NCI-H748 (cell line): Measurements from ENCODE around the gene CDYL.

ENCODE experiments used
- DNase-seq: peaks from one replicate; lab custom pipeline; 2025; ENCODE audit not compliant: unreplicated experiment; lab: John Stamatoyannopoulos, UW

The CDYL gene, protein sequence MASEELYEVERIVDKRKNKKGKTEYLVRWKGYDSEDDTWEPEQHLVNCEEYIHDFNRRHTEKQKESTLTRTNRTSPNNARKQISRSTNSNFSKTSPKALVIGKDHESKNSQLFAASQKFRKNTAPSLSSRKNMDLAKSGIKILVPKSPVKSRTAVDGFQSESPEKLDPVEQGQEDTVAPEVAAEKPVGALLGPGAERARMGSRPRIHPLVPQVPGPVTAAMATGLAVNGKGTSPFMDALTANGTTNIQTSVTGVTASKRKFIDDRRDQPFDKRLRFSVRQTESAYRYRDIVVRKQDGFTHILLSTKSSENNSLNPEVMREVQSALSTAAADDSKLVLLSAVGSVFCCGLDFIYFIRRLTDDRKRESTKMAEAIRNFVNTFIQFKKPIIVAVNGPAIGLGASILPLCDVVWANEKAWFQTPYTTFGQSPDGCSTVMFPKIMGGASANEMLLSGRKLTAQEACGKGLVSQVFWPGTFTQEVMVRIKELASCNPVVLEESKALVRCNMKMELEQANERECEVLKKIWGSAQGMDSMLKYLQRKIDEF

GRCh38 chr6:4776131-4776492 is at the start of gene CDYL:
Gene CDYL, plus strand, starts transcription at chr6:4776404. Its CDS starts 380 bp downstream, at chr6:4776784.
- DNase-seq: peak; percentile 90

- DNase-seq: no peak
Observed at GRCh38 chr6:4726645-4727044, 49.6 kb upstream of the CDYL start.

DNA sequence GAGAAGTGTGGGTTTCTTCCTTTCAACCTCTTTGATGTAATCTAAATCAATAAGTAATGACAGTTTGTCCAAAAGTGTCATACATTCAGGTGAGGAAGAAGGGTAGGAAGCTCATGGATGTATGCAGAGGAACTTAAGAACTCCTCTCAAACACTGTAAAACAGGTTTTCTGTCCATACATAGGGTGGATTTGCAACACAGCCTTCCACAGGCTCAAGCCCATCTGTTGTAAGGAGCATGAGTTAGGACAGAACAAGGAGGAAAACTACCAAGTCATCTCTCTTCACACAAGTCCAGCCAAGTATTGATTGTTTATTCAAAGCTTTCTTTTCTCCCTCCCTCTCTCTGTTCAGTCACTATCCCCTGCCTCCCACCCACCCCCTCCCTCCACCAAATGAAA is 49.0 kb upstream of the CDYL start:
- no peak for DNase-seq

GRCh38 chr6:4727671-4728435 is 48.4 kb upstream of the CDYL start:
- DNase-seq: no peak

DNA sequence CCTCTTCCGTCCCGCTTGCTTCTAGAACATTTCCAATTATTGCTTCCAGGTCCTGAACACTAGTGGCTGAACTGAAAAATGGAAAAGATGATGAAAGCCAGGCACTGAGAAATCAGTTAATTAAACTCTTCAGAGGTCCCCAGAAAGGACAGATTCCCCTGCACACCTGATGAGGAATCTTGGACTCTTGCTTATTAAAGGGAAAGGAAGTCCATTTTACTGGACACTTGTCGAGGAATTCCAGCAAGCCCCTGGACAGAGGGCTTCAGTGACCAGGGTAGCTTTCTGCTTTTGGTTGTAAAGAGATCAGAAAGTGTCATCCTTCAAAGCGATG is 47.8 kb upstream of the CDYL start:
- no peak for DNase-seq

DNA sequence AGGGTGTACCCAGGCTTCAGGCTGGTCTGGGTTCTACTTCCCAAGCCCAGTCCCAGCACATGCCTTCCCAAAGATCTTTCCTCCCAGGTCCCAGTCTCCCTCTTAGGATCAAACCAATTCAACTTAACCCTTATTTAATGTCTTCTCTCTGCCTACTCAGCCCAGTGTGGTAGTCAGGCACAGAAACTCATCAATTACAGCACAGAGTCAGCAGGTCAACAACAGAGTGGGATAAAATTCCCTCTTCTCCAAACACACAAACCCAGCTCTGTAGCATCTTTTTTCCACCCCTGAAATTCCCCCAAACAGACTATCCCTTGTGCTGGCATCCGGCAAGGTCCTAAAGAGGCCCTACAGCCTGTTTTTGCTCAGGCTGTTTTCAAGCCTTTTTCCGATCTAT is 47.3 kb upstream of the CDYL start:
- no peak for DNase-seq

DNA sequence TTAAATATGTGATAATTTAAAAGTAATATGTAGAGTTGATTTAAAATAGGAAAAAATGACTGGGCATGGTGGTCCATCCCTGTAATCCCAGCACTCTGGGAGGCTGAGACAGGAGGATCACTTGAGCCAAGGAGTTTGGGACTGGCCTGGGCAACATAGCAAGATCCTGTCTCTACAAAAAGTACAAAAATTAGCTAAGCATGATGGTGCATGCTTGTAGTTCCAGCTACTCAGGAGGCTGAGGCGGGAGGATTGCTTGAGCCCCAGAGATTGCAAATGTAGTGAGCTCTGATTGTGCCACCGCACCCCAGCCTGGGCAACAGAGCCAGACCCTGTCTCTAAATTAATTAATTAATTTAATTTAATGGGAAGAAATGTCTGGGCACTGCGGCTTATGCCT is 44.2 kb upstream of the CDYL start:
- DNase-seq: no peak

GRCh38 chr6:4732691-4733315 is 43.4 kb upstream of the CDYL start:
- DNase-seq: no peak

DNA sequence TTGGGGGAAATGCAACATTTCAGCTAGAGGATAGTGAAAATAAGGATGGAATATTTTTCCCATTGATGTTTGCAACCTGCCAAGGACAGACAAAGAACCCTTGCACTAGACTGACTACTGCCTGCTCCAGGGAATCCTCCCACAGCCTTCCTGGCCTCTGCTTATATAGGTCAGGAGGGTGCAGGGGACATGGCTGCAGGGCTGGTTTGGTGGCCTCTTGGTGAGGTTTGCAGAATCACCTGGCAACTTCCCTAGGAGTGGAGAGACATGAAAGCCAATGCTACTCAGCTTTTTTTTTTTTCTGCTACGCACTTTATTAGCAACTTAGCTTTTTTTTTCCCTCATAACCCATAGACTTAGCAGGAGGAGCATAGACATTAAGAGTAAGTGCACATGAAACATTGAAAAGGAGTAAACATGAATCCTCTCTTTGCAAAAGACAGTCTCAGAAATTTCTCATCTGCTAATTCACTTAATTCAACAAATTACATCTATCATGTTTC is 39.8 kb upstream of the CDYL start:
- DNase-seq: no peak

DNA sequence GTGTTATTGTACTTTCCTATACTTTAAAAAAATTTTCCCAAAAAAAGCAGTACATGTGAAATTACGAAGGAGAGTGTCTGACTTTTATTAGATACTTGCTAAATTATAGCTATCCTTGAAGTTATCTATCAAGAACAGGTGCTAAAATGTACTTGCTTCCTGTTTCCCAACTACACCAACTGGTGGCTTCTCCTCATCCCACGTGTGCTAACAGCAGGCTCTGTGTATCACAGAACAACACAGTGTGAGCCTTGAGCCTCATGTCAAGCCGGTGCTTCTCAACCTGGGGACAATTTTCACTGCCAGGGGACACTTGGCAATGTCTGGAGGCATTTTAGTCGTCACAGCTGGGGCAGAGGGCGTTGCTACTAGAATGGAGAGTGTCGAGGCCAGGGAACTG is 36.2 kb upstream of the CDYL start:
- no peak for DNase-seq

DNA sequence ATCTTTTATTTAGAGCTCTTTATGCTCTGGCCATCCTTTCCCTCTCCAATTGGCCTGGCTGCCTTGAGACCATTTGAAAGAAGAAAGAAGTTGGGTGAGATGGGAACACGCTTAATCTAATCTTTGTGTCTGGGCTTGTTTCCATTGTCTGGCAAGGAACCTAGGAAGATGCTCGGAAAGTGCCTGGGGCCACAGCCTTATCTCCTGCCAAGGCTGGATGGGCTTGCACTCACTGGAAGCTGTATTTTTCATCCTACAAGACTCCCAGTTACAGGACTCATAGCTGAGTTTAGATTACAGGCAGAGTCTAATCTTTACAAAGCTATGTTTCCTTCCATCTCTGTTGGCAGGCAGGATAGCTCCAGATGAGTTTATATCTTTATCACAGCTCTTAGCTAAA is 33.1 kb upstream of the CDYL start:
- no peak for DNase-seq

GRCh38 chr6:4743926-4744325 is 32.3 kb upstream of the CDYL start:
- DNase-seq: no peak

DNA sequence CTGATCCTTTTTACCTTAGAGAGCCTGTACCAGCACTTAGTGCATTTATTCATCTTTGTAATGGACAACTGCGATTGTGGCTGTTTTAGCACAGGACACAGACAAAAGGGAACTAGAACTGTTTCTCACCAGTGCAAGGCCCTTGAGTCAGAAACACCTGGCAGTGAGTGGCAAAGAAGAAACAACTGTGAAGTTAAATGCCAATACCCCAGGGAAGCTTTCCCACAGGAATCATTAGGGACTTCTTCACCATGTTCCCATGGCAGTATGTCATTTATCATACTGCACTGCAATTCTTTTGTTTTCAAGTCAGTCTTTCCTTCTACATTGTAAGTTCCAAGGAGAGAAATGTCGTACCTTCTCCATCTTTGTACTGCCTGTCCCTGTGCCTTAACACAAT is 28.6 kb upstream of the CDYL start:
- no peak for DNase-seq

DNA sequence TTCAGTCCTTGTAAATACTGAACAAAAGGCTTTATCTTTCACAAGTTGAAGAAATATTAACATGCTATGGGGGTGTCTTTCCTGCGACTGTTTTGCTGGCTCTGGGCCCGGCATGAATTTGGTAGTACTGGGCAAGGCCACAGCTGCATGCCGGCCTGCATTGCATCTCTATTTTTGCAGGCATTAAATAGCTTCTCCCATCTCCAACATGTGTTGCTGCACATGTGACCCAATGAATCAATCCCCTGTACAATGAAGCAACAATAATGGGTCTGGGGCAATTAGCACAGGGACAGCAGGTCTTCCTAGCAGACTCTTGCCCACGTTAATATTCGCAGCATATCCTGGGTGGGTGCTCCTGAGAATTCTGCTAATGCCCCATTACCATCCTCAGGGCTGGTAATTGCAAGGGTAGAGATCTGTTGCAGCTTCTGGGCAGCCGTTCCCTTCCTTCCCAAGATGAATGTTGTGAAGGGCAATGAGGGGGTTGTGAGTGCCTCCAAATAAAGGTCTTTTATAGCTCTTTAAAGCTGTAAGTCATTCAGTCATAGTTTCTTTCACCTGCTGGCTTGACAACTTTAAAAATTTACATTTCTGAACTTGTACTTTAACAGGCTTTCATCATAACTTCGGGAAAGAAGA is 24.3 kb upstream of the CDYL start:
- no peak for DNase-seq

DNA sequence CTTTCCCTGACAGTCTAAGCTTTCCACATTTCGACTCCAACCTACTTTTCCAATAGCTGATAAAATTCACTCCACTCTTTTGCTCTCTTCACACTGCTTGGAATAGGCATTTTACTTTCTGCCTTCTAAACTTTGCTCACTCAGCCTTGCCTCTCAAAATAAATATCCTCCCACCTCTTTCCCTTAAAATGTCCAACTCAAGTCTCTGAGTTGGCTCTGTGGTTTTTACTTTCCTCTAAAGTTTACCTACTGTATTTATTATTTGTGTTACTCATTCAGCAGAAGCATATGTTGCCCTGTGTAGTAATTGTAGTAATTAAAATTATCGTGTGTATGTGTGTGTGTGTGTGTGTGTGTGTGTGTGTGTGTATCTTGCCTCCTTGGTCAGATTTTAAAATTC is 20.0 kb upstream of the CDYL start:
- no peak for DNase-seq

DNA sequence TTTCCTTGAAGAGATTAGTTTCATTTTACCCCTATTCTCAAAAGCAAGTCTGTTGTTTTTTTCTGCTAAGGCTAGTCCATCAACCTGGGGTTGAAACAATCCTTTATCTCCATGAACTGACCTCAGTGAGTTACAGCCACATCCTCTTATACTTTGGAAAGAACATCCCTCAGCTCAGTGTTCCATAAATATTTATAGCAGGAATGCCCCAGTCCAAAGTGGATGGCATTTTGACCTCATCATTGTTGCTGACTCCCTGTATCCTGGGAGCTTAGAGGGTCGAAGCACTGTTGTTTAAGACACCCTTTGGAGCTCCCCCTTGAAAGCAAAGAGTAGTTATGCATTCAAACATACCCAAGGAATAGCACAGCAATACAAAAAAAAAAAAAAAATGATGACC is 16.2 kb upstream of the CDYL start:
- DNase-seq: no peak

DNA sequence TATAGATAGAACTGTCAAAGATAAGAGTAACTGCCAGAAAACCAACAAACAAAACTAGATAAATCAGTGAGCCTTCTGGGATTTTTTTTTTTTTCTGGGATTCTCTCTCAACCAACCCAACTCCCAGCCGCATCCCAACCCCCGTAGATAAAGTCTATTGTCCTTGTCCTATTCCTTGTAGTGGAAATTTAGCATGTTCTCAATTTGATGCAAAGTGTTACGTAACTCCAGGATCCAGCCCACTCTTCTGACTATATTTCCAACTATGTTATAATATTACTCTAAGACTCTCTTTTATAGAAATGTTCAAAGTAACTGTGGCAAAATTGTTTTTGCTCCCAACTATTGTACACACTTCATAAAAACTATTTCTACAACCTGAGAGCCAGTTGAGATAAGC is 15.4 kb upstream of the CDYL start:
- no peak for DNase-seq

DNA sequence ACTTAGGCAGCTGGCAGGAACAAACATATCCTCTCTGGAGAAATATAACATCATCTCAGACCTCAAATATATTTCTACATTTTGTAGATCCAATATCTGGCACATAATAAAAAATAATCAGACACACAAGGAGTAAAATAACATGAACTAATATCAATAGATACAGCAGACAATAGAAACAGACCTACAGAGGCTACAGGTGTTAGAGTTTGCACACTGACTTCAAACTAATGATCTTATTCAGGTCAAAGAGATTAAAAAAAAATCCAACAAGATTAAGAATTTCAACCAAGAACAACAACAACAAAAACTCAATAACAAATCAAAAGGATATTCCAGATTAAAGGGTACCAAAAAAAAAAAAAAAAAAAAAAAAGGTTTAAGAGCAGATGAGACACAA is 13.9 kb upstream of the CDYL start:
- DNase-seq: no peak

DNA sequence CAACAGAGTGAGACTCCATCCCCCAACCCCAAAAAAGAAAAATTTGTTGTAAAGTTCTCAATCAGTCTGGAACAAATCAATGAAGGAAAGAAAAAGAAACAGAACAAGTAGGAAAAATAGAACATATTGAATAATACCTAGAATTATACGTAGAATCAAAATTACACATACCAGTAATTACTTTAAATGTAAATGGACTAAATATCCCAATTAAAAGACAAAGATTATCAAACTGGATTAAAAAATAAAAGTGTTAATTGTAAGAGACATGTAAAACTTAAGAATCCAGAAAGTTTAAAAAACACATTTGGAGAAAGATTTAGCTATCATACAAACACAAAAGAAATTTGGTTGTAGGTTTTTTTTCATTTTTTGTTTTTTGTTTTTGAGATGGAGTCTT is 12.3 kb upstream of the CDYL start:
- DNase-seq: no peak

- DNase-seq: no peak
Observed at GRCh38 chr6:4768815-4769214, 7.4 kb upstream of the CDYL start.

- DNase-seq: no peak
Observed at GRCh38 chr6:4772750-4773149, 3.5 kb upstream of the CDYL start.
